ENCODE measurements around the gene NTNG1. TPM values are rescaled to one million over a fixed set of nuclear protein-coding genes. Genes with fewer than 3 reads are reported as not detected.

The NTNG1 gene
- total RNA-seq, 1 donor, result 20.9 TPM

GRCh38 chr1:107473065-107473464, 332.2 kb downstream of the NTNG1 start:
- no peak for TF ChIP-seq CTCF (IDR thresholded peaks at IDR 0.05; ENCODE audit: insufficient read depth, low read length)
- DNase-seq (ENCODE audit: low read depth), result no peak
- no peak overlapping the region for H3K4me3 ChIP-seq (ENCODE audit: low read depth, low read length)

DNA sequence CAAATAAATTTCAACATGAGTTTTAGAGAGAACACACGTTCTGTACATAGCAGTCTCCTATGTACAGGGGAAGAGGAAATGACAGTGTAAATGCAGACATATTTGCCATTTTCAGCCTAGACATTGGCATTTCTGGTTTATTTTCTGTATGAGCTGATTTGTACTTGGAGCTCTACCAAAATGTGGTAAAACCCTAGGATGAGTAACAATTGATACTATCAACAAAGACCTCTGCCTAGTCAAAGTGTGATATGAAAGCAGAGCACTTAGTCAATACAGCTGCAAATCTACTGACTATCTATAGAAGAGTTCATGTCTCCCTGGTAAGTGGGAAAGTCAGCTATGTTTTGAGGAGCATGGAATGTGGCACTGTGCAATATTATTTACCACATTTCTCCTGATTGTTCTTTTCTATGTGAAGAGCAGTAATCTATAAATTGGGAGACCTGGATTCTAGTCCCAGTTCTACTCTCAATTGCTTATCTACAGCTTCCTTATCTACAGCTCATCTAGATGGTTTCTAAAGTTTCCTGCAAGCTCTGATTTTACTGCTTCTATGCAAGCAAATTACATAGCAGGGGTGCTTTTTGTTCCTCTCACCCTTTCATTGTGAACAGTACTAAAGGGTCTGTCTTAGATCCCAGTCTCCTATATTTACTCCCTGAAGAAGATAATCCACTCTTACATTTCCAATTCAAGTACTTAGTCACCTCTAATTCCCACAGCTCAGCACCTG, 334.2 kb downstream of the NTNG1 start:
- H3K4me3 ChIP-seq (ENCODE audit: low read depth, low read length), result no peak overlapping the region
- TF ChIP-seq CTCF (IDR thresholded peaks at IDR 0.05; ENCODE audit: insufficient read depth, low read length), result no peak
- DNase-seq (ENCODE audit: low read depth), result no peak

DNA sequence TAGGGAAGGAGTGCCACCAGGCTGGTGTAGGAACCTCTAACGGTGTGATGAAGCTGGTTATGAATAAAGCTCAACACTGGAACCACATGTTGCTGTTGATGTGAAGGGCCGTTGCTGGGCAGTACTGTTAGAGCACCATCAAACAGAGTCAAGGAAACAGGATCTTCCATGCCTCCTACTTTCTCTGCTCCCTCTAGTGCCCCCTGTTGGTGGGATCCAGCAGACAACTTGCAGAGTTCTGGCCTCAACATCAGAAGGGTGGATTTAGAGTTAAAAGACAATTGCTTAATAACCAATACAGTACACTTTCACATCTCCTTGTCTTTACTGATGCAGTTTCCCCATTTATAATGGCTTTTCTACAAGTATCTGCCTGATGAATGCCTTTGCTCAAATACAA, 336.4 kb downstream of the NTNG1 start:
- no peak overlapping the region for H3K4me3 ChIP-seq (ENCODE audit: low read depth, low read length)
- no peak for TF ChIP-seq CTCF (IDR thresholded peaks at IDR 0.05; ENCODE audit: insufficient read depth, low read length)
- DNase-seq (ENCODE audit: low read depth), result no peak

- DNase-seq (ENCODE audit: low read depth), result no peak
- no peak overlapping the region for H3K4me3 ChIP-seq (ENCODE audit: low read depth, low read length)
- no peak for TF ChIP-seq CTCF (IDR thresholded peaks at IDR 0.05; ENCODE audit: insufficient read depth, low read length)
Measured at GRCh38 chr1:107479865-107480350, 339.1 kb downstream of the NTNG1 start.

GRCh38 chr1:107480548-107481415, 339.9 kb downstream of the NTNG1 start:
- DNase-seq (ENCODE audit: low read depth), result no peak
- no peak overlapping the region for H3K4me3 ChIP-seq (ENCODE audit: low read depth, low read length)
- no peak for TF ChIP-seq CTCF (IDR thresholded peaks at IDR 0.05; ENCODE audit: insufficient read depth, low read length)

GRCh38 chr1:107481756-107482384, 341.0 kb downstream of the NTNG1 start:
- no peak for TF ChIP-seq CTCF (IDR thresholded peaks at IDR 0.05; ENCODE audit: insufficient read depth, low read length)
- no peak for DNase-seq (ENCODE audit: low read depth)
- H3K4me3 ChIP-seq (ENCODE audit: low read depth, low read length), result no peak overlapping the region

All from fibroblast of the aortic adventitia (primary cell).